ENCODE measurements around the gene TACO1.

Gene TACO1

DNA sequence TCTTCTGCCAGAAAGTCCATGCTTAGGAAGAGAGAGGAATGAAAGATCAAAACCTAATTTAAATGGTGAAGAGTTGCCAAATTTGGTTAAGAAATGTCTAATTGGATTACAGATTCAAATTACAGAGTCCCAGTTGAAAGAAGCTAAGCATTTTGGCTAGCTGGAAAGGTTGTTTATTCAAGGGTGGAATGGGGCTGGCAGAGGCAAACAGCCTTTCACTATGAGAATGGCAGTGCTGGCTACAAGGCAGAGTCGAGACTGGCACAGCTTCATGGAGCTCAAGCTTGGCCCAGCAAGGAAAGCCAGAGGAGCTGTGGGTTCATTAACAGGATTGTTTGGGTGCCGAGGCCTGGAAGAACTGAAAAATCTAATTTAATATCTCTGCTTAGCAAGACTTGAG, 35.1 kb downstream of the TACO1 start:
- DNase-seq (ENCODE audit: low read depth in 1 of 2, low spot score in 1 of 2) = no peak

DNA sequence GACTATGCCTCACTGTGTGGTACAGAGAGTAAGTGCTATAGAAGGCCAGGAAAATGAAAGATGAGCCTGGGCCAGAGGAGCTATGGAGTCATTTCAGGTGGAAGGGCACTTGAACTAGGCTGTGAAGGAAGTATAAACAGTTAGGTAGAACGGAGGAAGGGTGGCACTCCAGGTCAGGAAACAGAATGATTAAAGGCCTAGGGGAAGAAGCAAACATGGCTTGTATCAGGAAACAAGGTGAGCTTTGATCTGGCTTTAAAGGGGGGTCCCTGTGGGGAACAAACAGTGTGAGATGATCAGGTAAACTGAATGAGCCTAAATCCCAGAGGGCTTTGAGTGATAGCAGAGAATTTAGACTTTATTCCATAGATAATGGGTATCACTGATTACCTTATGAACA, 38.4 kb downstream of the TACO1 start:
- DNase-seq (ENCODE audit: low read depth in 1 of 2, low spot score in 1 of 2) = no peak

DNA sequence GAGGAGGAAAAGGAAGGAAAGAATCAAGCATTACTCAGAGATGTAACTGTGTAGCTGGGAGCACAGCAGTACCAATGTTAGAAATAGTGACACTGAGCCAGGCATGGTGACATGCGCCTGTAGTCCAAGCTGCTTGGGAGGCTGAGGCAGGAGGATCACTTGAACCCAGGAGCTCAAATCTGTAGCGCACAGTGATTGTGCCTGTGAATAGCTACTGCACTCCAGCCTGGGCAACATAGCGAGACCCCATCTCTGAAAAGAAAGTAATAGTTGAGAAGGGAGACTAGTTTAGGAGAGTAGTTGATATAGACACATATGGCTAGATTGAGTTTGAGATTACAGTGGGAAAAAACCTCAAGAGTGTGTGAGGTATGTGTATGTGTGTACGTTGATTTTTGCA, 39.3 kb downstream of the TACO1 start:
- no peak for DNase-seq (ENCODE audit: low read depth in 1 of 2, low spot score in 1 of 2)

DNA sequence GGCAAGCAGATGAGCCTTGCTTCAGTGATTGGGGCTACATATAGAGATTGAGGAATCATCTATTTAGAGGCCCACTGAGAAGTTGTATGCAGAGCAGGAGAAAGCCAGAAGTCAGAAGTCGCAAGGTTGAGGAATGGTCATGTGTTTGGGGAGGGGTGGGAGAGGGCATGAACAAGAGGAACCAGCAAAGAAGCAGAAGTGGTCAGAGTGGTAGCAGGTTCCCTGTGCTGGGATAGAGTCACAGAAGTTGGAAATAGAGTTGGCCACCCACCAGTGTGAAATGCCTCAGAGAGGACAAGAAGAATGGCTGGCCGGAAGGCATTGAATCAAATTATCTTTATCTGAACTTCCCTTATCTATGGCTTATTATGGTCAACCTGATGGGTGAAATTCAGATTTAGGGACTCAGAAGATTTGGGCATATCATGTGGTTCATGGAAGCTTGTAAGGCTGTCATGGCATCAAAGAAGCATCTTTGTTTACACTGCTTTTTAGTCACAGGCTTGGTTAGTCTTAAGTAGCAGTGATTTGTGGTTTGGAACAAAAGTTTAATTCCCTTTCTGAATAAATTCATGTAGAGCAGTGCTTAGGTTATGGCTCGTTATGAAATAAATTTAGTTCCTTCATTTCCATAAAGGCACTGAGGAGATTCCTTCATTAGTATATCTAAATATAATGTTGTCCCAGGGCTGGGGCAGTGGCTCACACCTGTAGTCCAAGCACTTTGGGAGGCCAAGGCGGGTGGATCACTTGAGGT, 41.2 kb downstream of the TACO1 start:
- no peak for DNase-seq (ENCODE audit: low read depth in 1 of 2, low spot score in 1 of 2)

DNA sequence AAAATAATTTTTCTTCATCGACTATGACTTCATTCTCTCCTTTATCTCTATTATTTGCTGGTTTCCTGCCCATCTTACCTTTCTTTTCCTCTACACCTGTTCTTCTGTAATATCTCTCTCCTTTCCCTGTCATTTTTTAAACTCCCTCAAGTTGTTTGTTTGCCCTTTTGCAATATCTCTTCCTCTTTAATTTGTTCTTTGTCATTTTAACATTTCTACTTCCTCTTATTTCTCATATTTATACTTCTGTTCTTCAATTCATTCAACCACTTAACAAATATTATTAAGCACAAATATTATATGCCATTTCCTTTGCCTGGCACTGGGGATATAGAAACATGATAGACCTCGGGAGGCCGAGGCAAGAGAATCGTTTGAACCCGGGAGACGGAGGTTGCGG, 44.2 kb downstream of the TACO1 start:
- DNase-seq (ENCODE audit: low read depth in 1 of 2, low spot score in 1 of 2) = no peak

DNA sequence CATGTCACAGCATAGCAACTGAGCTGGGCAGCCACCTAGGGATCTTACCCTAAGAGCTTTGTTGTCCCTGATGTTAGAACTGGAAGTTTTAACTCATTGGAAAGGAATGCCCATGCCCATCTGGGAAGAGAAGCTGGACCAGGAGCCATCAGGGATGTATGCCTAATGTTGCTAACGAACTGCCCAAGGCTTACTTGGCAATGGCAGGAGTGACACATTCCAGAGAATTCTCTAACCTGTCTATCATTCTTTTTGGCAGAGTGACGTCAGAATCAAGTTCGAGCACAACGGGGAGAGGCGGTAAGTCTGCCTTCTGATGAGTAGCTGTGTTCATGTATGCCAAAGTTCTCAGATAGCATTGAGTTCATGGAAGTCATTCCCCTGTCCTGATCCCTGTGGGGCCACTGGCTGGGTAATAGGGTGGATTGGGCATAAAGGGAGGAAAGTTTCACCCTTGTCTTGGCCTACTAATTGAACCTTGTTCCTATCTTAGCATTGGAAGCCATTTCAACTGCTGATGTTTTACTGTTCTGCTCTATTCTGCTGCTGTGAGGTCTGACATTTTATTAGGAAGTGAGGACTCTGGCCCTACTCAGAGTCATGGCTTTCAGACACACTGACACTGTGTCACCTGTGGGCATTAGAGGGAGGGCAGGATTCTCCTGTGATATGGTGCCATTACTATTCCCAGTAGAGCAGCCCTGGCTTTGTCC, 45.2 kb downstream of the TACO1 start:
- DNase-seq (ENCODE audit: low read depth in 1 of 2, low spot score in 1 of 2) = no peak

DNA sequence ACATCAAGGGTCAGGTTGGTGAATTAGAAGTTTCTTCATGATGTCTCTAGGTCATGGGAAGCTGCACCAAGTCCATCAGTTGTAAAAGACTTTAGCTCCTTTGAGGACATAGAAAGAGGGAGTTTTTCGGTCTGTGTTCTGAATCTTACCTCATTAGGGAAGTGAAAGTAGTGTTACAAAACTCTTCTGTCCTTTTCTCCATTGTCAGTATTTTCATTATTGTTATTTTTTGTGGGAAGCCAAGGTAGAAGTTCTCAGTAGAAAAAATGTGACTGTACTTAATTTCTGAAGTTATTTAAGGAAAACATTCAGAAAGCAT, 45.8 kb downstream of the TACO1 start:
- DNase-seq (ENCODE audit: low read depth in 1 of 2, low spot score in 1 of 2) = no peak

DNA sequence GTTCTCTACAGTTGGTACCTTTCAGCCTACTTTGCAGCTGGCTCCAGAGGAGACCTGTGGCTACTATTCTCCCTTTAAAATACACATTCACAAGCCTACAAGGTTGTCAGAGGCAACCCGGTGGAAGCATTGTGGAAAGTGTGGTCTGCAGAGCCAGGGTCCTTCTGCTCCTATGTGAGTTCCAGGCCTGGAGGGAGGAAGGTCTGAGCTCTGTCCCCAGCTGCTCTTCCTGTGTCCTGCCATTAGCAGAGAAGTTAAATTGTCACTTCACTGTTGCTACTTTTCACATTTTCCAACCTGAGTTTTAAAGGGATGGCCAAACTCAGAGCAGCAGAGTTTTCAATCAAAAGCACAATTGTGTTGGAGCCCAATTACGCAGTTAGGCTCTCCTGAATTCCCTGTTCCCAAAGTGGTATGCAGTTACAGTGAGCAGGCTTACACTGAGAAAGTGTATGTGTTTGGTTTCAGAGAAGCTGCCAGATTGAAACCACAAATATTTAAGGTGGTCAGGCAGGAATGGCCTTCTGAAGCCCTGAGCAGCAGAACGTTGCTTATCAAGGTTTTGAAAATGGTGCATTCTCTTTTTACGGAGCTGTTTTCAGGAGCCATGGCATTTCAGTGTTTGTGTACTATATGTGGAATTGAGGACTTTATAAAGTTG, 46.5 kb downstream of the TACO1 start:
- DNase-seq (ENCODE audit: low read depth in 1 of 2, low spot score in 1 of 2) = no peak

DNA sequence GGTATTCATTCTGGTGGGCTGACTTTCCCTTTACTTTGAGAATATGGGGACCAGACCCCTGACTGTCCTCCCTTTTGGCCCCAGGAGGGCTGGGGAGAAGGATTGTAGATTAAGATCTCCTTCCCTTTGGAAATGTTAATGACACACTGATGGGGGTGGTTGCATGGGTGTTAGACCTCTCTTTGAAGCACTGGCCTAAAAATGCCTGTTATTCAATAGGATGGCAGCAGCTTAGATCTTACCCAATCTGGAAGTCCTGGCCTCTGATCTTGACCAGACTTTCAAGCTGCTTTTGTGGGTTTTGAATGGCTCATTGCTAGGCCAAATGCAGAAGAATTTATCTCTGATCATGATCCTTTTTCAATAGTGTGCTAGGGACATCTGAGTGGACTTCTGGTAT, 47.2 kb downstream of the TACO1 start:
- no peak for DNase-seq (ENCODE audit: low read depth in 1 of 2, low spot score in 1 of 2)

DNA sequence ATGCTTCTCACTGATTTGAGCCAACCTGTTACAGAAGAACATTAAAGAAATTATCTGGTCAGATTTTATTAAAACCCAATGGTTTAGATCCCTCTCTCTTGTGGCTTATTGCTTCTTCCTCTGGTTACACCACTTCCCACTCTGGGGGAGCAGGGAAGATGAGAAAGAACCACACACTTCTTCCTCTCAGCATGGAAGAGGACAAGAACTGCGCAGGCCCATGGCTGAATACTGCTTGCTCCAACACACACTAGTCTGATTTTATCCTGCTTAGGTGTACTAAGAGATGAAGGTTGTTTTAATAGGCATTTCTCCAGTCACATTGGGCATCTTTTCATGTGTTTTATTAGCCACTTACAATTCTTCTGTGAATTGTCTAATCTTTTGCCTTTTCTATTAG, 49.1 kb downstream of the TACO1 start:
- DNase-seq (ENCODE audit: low read depth in 1 of 2, low spot score in 1 of 2) = no peak

DNA sequence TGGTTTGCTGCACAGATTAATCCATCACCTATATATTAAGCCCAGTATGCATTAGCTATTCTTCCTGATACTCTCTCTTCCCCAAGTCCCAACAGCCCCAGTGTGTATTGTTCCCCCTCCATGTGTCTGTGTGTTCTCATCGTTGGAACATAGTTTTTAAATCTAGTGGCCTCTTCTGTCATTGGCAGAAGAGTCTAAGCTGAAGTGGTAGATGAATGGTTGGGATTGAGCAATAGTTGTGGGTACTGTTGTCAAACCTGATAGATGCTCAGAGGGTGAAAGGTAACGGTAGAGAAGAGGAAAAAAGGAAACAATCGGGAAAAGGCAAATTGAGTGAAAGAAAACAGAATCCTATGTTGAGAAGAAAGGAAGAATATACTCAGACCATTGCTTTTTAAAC, 51.4 kb downstream of the TACO1 start:
- DNase-seq (ENCODE audit: low read depth in 1 of 2, low spot score in 1 of 2) = no peak

DNA sequence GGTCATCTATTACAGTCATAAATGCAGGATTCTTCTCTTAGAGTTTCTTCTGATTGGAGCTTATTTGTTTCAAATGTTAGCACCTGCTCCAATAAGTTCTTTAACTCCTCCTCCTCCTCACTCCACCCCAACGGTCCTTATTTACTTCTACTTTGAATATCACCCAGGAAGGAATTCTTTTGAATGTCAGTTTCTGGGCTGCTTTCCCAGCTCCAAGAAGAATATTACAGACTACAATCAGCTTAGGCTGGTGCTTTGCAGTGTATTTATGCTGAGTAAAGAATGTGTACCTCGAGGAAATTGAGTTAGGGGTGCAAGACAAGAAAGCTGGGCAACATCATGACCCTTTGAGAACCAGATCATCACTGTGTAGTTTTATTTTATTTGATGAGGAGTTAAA, 52.4 kb downstream of the TACO1 start:
- no peak for DNase-seq (ENCODE audit: low read depth in 1 of 2, low spot score in 1 of 2)

DNA sequence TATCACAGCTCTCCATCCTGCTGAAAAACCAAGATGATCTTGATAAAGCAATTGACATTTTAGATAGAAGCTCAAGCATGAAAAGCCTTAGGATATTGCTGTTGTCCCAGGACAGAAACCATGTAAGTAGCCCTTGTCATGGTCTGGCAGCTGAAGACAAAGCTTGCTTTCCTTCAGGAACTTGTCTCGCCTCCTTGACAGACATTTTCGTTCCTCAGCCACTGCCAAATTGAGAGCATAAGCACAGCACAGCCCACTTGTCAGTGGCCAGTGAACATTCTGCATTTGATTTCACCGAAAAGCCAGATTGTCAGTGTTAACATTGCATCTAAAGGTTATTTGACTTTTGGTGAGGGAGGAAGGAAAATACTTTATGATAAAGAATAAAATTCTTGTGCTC, 57.1 kb downstream of the TACO1 start:
- no peak for DNase-seq (ENCODE audit: low read depth in 1 of 2, low spot score in 1 of 2)

Data from activated CD4-positive, alpha-beta T cell treated with anti-CD3 and anti-CD28 coated beads, Interleukin-2, amount 50 U/mL, for 24 hours (primary cell).